RWPE2 (cell line): ENCODE data around the gene MRPS24.
"Not testable (repeated sequence)": the region's sequence is repeated elsewhere in the genome, so short reads cannot be mapped to it uniquely, and the experiment has no call there.

ENCODE experiments used
- ATAC-seq: fragments of 200-7000 bp; cut with Tn5 transposase; 3 replicates; pipeline ENCODE4 v1.9.1; 2021; ENCODE audit warnings: low read depth
- DNase-seq: peaks from one replicate; pipeline ENCODE4 v3.0.0-alpha.2; 2020; ENCODE audit warnings: low spot score
- H3K27ac ChIP-seq: fragments of 450-650 bp; 2 replicates; pipeline ENCODE4 v1.5.1; 2017; ENCODE audit warnings: mild to moderate bottlenecking; ENCODE audit not compliant: poor library complexity, severe bottlenecking
- H3K27me3 ChIP-seq: fragments of 250-450 bp; sonication (Bioruptor Pico); 2 replicates; pipeline ENCODE4 v1.5.1; 2021; ENCODE audit warnings: mild to moderate bottlenecking, moderate library complexity; ENCODE audit not compliant: insufficient read depth, poor library complexity, severe bottlenecking
- H3K36me3 ChIP-seq: fragments of 250-450 bp; sonication (Bioruptor Pico); 2 replicates; pipeline ENCODE4 v1.5.1; 2020; ENCODE audit warnings: low read depth, mild to moderate bottlenecking, moderate library complexity
- H3K4me1 ChIP-seq: fragments of 250-450 bp; sonication (Bioruptor Pico); 2 replicates; pipeline ENCODE4 v1.5.1; 2021; ENCODE audit warnings: mild to moderate bottlenecking, moderate library complexity; ENCODE audit not compliant: insufficient read depth, poor library complexity, severe bottlenecking
- H3K4me3 ChIP-seq: fragments of 250-450 bp; sonication (Bioruptor Pico); 2 replicates; pipeline ENCODE4 v1.5.1; 2021; ENCODE audit warnings: mild to moderate bottlenecking, moderate library complexity; ENCODE audit not compliant: severe bottlenecking
- H3K9me3 ChIP-seq: fragments of 250-450 bp; sonication (Bioruptor Pico); 2 replicates; pipeline ENCODE4 v1.5.1; 2021; ENCODE audit warnings: mild to moderate bottlenecking, moderate library complexity; ENCODE audit not compliant: severe bottlenecking
- CTCF ChIP-seq: fragments of 450-650 bp; IDR thresholded peaks from one replicate; pipeline ENCODE4 v1.5.1; 2017; ENCODE audit warnings: mild to moderate bottlenecking, moderate library complexity; ENCODE audit not compliant: poor library complexity, severe bottlenecking

Gene MRPS24

DNA sequence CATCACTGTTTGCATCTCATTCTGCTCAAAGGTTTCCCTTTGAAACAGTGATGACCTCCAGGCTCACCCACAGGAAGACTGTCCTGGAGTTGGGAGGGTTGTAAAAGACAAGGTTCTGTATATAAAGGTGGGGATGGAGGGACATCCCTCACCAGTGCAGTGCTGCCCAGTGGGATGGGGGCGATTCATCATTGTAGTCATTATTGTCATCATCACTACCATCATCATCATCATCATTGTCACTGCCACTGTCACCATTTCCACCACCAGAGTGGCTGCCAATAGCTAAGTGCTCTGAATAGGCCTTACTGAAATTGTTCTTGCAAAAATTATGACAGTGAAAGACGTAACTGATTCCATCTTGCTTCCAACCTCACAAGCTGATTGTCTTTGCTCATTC lies 24.7 kb downstream of the MRPS24 start:
- TF ChIP-seq CTCF, result no peak
- H3K9me3 ChIP-seq, result no peaks in the 10 kb centered on the region
- H3K27ac ChIP-seq, result no peak overlapping the region
- no peak for DNase-seq
- H3K36me3 ChIP-seq, result no peaks in the 10 kb centered on the region
- H3K4me1 ChIP-seq, result no peaks in the 10 kb centered on the region
- no peak overlapping the region for H3K4me3 ChIP-seq
- ATAC-seq, result no peak
- no peaks in the 10 kb centered on the region for H3K27me3 ChIP-seq

DNA sequence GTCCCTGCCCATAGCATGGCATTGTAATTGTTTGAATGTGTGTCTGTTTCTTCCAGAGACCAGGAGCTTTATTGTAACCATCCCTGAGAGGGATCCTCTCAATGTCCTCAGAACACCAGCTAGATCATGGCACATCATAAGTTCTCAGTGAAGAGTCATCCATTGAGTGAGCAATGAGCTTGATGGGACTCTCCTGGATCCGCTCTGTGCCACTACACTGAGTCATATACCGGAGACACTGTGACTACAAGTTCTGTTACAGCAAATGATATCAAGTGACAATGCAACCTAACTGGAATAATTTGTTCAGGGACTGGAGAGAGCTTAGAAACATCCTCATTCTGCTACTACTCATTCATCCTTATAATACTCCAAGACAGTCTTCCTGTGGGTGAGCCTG lies 25.1 kb downstream of the MRPS24 start:
- Histone ChIP-seq H3K27me3 (no peaks in the 10 kb centered on the region), H3K4me3 (no peak overlapping the region), H3K36me3 (no peaks in the 10 kb centered on the region), H3K9me3 (no peaks in the 10 kb centered on the region), H3K27ac (no peak overlapping the region), H3K4me1 (no peaks in the 10 kb centered on the region)
- no peak for TF ChIP-seq CTCF
- DNase-seq (no peak), ATAC-seq (no peak)

- ATAC-seq (no peak), DNase-seq (no peak)
- H3K9me3 ChIP-seq, result no peaks in the 10 kb centered on the region
- no peaks in the 10 kb centered on the region for H3K36me3 ChIP-seq
- no peak overlapping the region for H3K4me3 ChIP-seq
- TF ChIP-seq CTCF, result no peak
- no peaks in the 10 kb centered on the region for H3K4me1 ChIP-seq
- no peaks in the 10 kb centered on the region for H3K27me3 ChIP-seq
- H3K27ac ChIP-seq, result no peak overlapping the region
Measured at GRCh38 chr7:43843296-43843695, 26.0 kb downstream of the MRPS24 start.

DNA sequence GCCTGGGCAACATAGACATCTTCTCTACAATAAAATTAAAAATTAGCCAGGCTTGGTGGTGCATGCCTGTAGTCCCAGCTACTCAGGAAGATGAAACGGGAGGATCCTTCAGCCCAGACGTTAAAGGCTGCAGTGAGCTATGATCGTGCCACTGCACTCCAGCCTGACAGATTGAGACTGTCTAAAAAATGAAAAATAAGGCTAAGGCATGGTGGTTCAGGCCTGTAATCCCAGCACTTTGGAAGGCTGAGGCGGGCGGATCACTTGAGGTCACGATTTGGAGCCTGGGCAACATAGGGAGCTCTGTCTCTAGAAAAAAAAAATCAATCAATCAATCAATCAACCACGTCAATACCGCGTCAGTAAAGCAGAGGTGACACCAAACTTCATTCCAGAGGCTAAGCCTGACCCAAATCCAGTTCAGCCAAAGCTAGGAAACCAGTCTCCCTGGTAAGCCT lies 31.1 kb downstream of the MRPS24 start:
- Histone ChIP-seq H3K27ac (no peak overlapping the region), H3K4me3 (no peak overlapping the region), H3K27me3 (no peaks in the 10 kb centered on the region), H3K36me3 (no peaks in the 10 kb centered on the region), H3K4me1 (no peaks in the 10 kb centered on the region), H3K9me3 (no peaks in the 10 kb centered on the region)
- DNase-seq (no peak), ATAC-seq (no peak)
- TF ChIP-seq CTCF, result no peak

DNA sequence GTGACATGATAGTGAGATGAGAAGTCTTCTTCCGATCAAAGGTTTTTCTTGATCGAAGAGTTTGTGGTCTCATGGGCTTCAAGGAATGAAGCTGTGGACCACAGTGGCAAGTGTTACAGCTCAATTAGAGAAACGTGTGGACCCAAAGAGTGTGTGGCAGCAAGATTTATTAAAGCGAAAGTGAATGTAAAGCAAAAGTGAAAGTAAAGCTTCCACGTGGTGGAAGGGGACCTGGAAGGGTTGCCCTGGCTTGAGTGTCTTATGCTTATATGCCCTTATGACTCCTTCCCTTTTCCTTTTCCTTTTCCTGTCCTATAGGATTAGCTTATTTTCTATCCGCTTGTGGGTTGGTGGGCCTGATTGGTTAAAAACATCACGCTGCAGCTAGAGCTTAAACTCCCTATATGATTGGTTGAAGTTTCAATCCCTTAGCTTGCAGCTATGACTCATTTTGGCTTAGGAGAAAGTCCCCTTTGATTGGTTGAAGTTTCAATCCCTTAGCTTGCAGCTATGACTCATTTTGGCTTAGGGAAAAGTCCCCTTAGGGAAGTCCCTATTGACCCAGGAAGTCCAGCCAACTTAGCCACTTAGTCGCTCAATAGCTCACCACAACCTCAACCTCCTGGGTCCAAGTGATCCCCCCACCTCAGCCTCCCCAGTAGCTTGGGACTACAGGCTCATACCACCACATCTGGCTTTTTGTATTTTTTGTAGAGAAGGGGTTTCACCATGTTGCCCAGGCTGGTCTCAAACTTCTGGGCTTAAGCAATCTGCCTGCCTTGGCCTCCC lies 34.7 kb downstream of the MRPS24 start:
- TF ChIP-seq CTCF, result no peak
- H3K27me3 ChIP-seq, result no peaks in the 10 kb centered on the region
- no peaks in the 10 kb centered on the region for H3K9me3 ChIP-seq
- no peak overlapping the region for H3K27ac ChIP-seq
- no peak for DNase-seq
- ATAC-seq, result no peak
- no peaks in the 10 kb centered on the region for H3K4me1 ChIP-seq
- H3K36me3 ChIP-seq, result no peaks in the 10 kb centered on the region
- H3K4me3 ChIP-seq, result no peak overlapping the region

DNA sequence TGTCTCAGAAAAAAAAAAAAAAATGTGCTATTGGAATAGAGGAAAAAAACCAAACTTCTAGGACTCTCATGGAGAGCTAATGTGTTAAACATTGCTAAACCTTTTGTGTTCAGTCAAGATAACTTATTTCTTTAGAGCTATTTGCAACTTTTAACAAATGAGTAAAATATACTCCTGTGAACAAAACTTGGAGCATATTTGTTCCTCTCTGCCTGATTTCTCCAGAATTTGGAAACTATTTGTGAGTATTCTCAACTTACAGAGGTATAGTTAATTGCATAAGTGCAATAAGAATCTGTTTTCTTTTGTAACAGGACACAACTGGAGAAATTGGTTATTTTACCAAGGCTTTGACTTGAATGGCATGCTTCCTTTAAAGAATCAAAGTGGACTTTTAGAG lies 38.4 kb downstream of the MRPS24 start:
- H3K9me3 ChIP-seq, H3K4me3 ChIP-seq, H3K27me3 ChIP-seq, H3K27ac ChIP-seq, H3K4me1 ChIP-seq, H3K36me3 ChIP-seq, ATAC-seq, DNase-seq: not testable (repeated sequence)
